ENCODE measurements around the gene RFX4.

DNA sequence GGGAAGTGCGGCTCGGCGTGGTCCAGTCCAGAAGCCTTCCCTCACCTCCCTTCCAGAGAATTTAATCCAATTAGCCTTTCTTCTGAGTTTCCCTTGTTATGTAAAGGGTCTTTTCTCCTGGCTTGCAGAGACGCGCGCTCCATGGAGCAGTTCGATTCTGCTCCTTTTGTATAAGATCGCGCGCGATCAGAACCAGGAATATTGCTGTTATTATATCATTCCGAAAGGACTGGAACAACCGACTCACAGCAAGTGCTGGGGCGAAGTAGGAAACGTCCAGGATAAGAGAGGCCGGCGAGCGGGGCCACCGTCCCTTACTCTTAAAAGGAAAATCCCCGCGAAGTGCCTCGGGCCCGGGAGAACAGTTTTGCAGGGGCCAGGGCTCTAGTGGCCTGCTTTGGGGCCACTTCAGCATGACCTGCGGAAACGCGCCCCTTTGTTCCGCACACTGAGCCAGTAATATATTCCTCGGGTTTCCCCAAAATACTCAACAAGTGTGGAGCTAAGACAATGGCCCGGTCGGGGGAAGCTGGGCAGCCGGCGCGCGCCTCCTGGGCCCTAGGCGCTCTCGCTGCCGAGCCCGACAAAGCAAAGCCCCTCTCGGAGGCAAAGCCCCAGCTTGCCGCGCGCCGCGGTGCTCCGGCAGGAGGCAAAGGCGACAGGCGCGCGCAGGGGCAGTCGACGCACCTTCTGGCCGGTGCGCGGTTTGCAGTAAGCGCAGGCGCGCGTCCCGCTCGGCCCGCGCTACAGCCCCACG lies 2.9 kb downstream of the RFX4 start:
- TF ChIP-seq, protein P1, sequence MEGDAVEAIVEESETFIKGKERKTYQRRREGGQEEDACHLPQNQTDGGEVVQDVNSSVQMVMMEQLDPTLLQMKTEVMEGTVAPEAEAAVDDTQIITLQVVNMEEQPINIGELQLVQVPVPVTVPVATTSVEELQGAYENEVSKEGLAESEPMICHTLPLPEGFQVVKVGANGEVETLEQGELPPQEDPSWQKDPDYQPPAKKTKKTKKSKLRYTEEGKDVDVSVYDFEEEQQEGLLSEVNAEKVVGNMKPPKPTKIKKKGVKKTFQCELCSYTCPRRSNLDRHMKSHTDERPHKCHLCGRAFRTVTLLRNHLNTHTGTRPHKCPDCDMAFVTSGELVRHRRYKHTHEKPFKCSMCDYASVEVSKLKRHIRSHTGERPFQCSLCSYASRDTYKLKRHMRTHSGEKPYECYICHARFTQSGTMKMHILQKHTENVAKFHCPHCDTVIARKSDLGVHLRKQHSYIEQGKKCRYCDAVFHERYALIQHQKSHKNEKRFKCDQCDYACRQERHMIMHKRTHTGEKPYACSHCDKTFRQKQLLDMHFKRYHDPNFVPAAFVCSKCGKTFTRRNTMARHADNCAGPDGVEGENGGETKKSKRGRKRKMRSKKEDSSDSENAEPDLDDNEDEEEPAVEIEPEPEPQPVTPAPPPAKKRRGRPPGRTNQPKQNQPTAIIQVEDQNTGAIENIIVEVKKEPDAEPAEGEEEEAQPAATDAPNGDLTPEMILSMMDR (IDR thresholded peaks at IDR 0.05): no peak
- TF ChIP-seq POLR2A (IDR thresholded peaks at IDR 0.05; ENCODE audit: low read depth) (no peak), EP300 (IDR thresholded peaks at IDR 0.05) (no peak)
